NCI-H1092 treated with DMSO at 0.1 percent for 48 hours (cell line): Measurements from ENCODE around the gene SACM1L.
"Not testable (repeated sequence)": the region's sequence is repeated elsewhere in the genome, so short reads cannot be mapped to it uniquely, and the experiment has no call there.

Experiments used
- DNase-seq: peaks from one replicate; lab custom pipeline; 2025; lab: John Stamatoyannopoulos, UW

Gene SACM1L

GRCh38 chr3:45692866-45693265 is 3.7 kb downstream of the SACM1L start:
- no peak for DNase-seq

- no peak for DNase-seq
These were observed 4.8 kb downstream of the SACM1L start for GRCh38 chr3:45693941-45694521.

GRCh38 chr3:45695166-45695565 is 6.0 kb downstream of the SACM1L start:
- DNase-seq, result not testable (repeated sequence)

DNA sequence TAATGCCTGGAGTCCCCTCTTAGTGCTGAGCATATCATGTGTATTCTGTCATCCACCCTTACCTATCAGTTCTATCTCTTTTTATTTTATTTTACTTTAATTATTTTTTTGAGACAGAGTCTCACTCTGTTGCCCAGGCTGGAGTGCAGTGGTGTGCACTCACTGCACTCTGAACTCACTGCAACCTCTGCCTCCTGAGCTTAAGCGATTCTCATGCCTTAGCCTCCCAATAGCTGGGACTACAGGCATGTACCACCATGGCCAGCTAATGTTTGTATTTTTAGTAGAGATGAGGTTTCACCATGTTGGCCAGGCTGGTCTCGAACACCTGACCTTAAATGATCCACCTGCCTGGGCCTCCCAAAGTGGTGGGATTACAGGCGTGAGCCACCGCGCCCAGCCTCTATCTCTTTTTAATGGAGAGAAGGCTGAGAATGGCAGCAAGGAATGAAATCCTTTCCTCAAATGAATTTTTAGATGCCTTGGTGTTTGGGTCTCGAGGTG is 11.4 kb downstream of the SACM1L start:
- no peak for DNase-seq

DNA sequence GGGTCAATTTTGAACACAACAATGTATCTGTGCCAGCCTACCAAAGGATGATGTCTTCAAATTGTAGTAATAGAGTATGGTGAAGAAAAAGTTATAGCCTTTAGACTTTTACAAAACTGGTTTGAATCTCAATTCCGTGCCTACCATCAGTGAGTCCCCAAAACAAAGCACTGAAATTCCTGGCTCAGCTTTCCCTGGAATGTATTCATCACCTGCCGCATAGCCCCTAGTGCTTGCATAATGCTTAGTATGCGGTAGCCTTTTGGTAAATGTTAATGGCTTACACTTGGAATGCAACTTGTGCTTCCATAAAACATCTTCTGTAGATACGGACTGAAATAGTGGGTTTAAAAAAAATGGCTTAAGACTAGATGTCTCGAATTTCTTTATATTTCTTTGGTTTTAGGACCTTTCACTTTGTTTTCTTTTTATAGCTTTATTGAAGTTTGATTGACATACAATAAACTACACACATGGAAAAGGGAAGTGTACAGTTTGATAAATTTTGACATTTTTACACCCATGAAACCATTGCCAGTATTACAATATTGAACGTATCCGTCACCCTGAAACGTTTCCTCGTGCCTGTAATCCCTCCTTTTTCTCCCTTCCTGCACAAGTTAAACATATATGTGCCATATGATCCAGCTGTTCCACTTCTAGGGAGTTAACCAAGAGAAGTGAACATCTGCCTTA is 12.1 kb downstream of the SACM1L start:
- no peak for DNase-seq

GRCh38 chr3:45704301-45704943 is 15.2 kb downstream of the SACM1L start:
- DNase-seq, result no peak

DNA sequence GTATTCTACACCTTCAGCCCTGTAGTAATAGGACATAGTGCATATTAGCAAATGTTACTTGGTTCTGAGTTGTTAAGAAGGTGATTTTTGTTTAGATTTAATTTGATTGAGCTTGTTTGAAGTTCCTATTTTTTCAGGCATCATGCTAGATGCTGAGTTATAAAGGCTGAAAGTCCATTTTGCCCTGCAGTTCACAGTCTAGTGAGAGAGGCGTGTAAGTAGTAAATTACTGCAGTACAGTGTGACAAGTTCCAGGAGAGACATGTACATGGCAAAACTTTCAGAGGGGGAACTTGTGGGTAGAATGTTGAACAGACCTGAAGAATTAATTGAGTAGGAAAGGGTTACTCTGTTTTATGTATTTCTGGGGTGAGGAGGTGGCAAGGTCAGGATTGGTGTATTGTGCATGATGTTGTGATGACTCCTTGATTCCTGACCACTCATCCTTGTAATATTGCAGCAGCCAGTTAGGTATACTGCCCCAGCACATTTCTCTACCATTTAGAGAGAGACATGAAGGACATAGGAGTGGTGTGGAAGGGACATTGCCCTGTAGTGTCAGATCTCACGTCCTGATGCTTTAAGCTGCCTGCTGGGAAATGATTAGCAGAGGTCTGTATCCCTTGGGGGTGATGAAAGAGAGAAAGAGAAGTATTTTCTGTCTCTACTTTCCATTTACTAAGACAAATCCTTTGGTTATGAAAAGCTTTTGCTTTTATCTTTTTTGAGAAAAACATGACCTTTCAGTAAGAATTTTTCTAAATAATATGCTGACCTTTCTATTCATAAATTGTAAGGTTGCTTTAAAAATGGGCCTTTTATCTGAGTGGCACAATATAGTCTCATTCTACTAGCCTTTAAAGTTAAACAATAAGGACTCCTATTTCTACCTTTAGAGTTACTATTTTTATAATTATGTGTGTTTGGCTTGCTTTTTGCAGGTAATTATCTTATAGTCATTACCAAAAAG is 16.9 kb downstream of the SACM1L start:
- DNase-seq, result no peak

DNA sequence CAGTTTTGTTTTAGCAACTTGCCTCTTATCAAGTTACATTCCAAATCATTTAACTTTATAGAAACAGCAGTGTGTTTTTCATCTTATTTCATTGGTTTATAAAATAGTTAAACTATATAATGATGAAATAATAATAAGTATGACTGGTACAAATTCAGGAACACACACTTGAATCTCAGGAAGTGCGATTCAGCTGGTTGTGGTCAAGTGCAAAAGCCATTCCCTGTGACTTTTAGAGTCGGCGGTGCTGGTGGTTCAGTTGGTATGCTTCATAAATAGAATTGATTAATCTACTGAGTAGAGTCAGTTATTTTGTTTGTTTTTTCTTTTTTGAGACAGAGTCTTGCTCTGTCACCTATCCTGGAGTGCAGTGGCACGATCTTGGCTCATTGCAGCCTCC is 22.7 kb downstream of the SACM1L start:
- no peak for DNase-seq

GRCh38 chr3:45712434-45713110 is 23.4 kb downstream of the SACM1L start:
- DNase-seq, result no peak

- no peak for DNase-seq
These were observed 26.7 kb downstream of the SACM1L start for GRCh38 chr3:45715945-45716344.

GRCh38 chr3:45716790-45717336 is 27.7 kb downstream of the SACM1L start:
- no peak for DNase-seq

GRCh38 chr3:45719655-45720487 is 30.7 kb downstream of the SACM1L start:
- DNase-seq, result no peak

- no peak for DNase-seq
These were observed 35.7 kb downstream of the SACM1L start for GRCh38 chr3:45724911-45725310.

DNA sequence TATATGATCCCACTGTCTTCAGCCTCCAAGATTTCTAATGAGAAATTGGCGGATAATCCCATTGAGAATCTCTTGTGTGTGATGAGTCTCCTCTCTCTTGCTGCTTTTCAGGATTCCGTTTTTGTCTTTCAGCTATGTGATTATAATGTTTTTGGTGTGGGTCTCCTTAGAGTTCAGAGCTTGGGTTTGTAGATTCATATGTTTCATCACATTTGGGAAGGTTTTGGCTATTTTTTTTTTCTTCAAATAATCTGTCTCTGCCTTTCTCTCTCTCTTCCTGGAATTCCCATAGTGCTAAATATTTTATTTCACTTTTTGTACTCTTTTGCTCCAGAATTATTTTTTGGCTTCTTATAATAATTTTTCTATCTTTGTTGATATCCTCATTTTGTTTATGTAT is 40.4 kb downstream of the SACM1L start:
- DNase-seq, result no peak

GRCh38 chr3:45730409-45731154 is 41.4 kb downstream of the SACM1L start:
- DNase-seq, result no peak

GRCh38 chr3:45736707-45737106 is 47.5 kb downstream of the SACM1L start:
- no peak for DNase-seq

DNA sequence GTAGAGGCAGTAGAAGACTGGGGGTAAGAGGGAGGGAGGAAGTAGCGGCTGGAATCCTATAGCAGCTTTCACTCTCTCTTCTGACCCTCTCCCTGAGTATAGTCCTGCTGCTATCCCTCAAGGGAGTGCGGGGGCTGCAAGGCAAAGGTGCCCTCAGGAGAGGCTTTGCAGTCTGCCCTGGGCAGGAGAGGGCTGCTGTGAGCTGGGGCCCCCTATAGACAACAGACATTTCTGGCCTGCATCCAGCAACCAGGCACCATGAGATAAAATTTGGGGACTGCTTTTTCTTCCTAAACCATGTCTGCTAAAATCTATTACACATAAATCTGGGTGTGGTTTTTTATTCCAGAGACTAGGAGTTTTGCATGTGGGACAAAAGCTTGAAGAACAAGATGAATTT is 48.0 kb downstream of the SACM1L start:
- DNase-seq, result no peak

- DNase-seq, result no peak
These were observed 50.8 kb downstream of the SACM1L start for GRCh38 chr3:45739991-45740390.

- no peak for DNase-seq
These were observed 52.1 kb downstream of the SACM1L start for GRCh38 chr3:45741247-45741646.
